ENCODE results near the gene RAB11FIP5. TPM values are rescaled to one million over a fixed set of nuclear protein-coding genes. Genes with fewer than 3 reads are reported as not detected.

Gene RAB11FIP5
- total and polyA plus RNA-seq, 4 donors = 14.4 to 51.5 (median 36.2) TPM

DNA sequence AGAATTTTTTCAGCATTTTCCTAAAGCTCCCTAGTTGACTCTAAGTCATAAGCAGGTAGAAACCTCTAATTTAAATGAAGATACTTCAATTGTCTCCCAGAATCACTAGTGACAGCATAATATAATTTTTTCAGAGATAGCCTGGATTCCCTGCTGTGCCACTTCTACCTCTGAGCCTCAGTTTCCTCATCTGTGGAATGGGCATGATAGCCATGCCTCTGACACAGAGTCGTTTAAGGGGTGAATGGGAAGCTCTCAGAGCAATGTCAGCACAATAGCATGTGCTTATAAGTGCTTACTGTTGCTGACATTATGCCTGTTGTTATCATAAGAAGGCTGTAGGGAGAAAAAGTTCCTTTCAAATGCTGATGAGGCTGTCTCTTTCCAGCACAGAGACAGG is 89.3 kb downstream of the RAB11FIP5 start:
- Histone ChIP-seq H3K4me3 (ENCODE audit: low read length in 2 of 2) (no peak overlapping the region), H3K9me3 (ENCODE audit: control insufficient read depth, low read length) (no peaks in the 10 kb centered on the region), H3K4me1 (ENCODE audit: control insufficient read depth in 1 of 2, insufficient read depth in 2 of 2, low read length in 2 of 2) (no peaks in the 10 kb centered on the region), H3K36me3 (ENCODE audit: control insufficient read depth in 1 of 2, insufficient read depth in 2 of 2, low read length in 1 of 2) (no peaks in the 10 kb centered on the region), H3K27me3 (ENCODE audit: control insufficient read depth in 1 of 2, insufficient read depth in 2 of 2, low read length in 1 of 2) (no peaks in the 10 kb centered on the region), H3K27ac (ENCODE audit: low read depth in 1 of 2, low read length in 2 of 2) (no peak overlapping the region)
- ATAC-seq (ENCODE audit: low FRiP score) = no peak
- DNase-seq = no peak
- WGBS, 2 donors = 85 to 91% methylated on average over 1 of the region's 1 CpG
- intact Hi-C loops (cut with DNase I) = no loop called here

Other genes with a start within 250 kb of the RAB11FIP5 start
- gene SPR, start 225.5 kb downstream of the RAB11FIP5 start, total RNA-seq = 10 to 100 TPM; 16.1 to 22.4 TPM
- gene SPR, start 225.5 kb downstream of the RAB11FIP5 start, polyA plus RNA-seq = 10 to 100 TPM; 20.4 to 33.1 TPM
- not detected for gene EMX1, start 195.4 kb downstream of the RAB11FIP5 start, total RNA-seq
- not detected for gene EMX1, start 195.4 kb downstream of the RAB11FIP5 start, polyA plus RNA-seq
- gene SFXN5, start 41.2 kb downstream of the RAB11FIP5 start, total RNA-seq = 10 to 100 TPM; 12.6 to 20.7 TPM
- 10 to 100 TPM in 1 of 2 donors, 1 to 10 TPM in 1; 6.3 to 17.0 TPM for gene SFXN5, start 41.2 kb downstream of the RAB11FIP5 start, polyA plus RNA-seq
- not detected for gene NOTO, start 89.6 kb upstream of the RAB11FIP5 start, total RNA-seq
- gene NOTO, start 89.6 kb upstream of the RAB11FIP5 start, polyA plus RNA-seq = not detected
- gene SMYD5, start 101.3 kb upstream of the RAB11FIP5 start, total RNA-seq = 10 to 100 TPM; 17.9 to 23.0 TPM
- gene SMYD5, start 101.3 kb upstream of the RAB11FIP5 start, polyA plus RNA-seq = 10 to 100 TPM in 1 of 2 donors, 1 to 10 TPM in 1; 4.3 to 17.3 TPM
- 10 to 100 TPM; 12.4 to 15.9 TPM for gene PRADC1, start 120.3 kb upstream of the RAB11FIP5 start, total RNA-seq
- gene PRADC1, start 120.3 kb upstream of the RAB11FIP5 start, polyA plus RNA-seq = 10 to 100 TPM; 25.9 to 54.8 TPM
- 100 to 1,000 TPM; 128 to 157 TPM for gene CCT7, start 121.4 kb upstream of the RAB11FIP5 start, total RNA-seq
- 100 to 1,000 TPM; 132 to 154 TPM for gene CCT7, start 121.4 kb upstream of the RAB11FIP5 start, polyA plus RNA-seq
- gene FBXO41, start 171.5 kb upstream of the RAB11FIP5 start, total RNA-seq = 1 to 10 TPM; 3.3 to 4.7 TPM
- 1 to 10 TPM in 1 of 2 donors, under 1 TPM in 1; 0.25 to 1.2 TPM for gene FBXO41, start 171.5 kb upstream of the RAB11FIP5 start, polyA plus RNA-seq
- gene EGR4, start 180.6 kb upstream of the RAB11FIP5 start, total RNA-seq = not detected
- gene EGR4, start 180.6 kb upstream of the RAB11FIP5 start, polyA plus RNA-seq = not detected

Measured in aorta (tissue), 5 donors.